ENCODE data around the gene MAN2A2. TPM values are rescaled to one million over a fixed set of nuclear protein-coding genes. Genes with fewer than 3 reads are reported as not detected.

MAN2A2 gene
- total and polyA plus RNA-seq, 2 donors (not counting 3 experiments of a cell fraction or from before 2014, with no cell fraction given), result 60.9 to 77.7 TPM

- no peaks in the 10 kb centered on the region for H3K9me1 ChIP-seq (replicated peaks; ENCODE audit: control insufficient read depth, extremely low read depth, insufficient read depth, low read length)
- no peak overlapping the region for H3K27ac ChIP-seq (ENCODE audit: insufficient read depth, low read depth, low read length)
- no peak for FAIRE-seq
- H3K27me3 ChIP-seq (ENCODE audit: control insufficient read depth in 2 of 2, insufficient read depth in 2 of 2, low read length in 2 of 2), result no peaks in the 10 kb centered on the region
- no peak for DNase-seq (ENCODE audit: low read depth, low spot score)
- CTCF ChIA-PET, result interaction anchor here (1.1 to 6.9 kb wide), 4 partner anchors 24 to 313 kb away, joined by 3 to 155 read pairs (median 49); partner anchors contain the start of gene HDDC3
- H3K4me1 ChIP-seq (ENCODE audit: control insufficient read depth, extremely low read depth, insufficient read depth, low read length), result peaks cover 13% of the 10 kb centered on the region
- dilution Hi-C loops (cut with MboI; ENCODE audit: extremely low pct_ligation_motif_present, low sequenced_read_pairs) (no loop called here), intact Hi-C loops (cut with micrococcal nuclease) (no loop called here)
- BruUV-seq (replicated peaks), result no TSS peak
- H3K4me3 ChIP-seq (replicated peaks in 1 of 3; ENCODE audit: insufficient read depth in 1 of 3, low read depth in 1 of 3, low read length in 3 of 3), result no peak overlapping the region
- POLR2A ChIA-PET, result no interaction called here
- no peak overlapping the region for H3K9ac ChIP-seq (replicated peaks; ENCODE audit: extremely low read depth, insufficient read depth, low read length)
- TF ChIP-seq POLR2AphosphoS5 (IDR thresholded peaks at IDR 0.05; ENCODE audit: insufficient read depth, low read depth, low read length), result no peak
- no peak for TF ChIP-seq FOS (IDR thresholded peaks at IDR 0.05; ENCODE audit: borderline replicate concordance, insufficient read depth, low read length)
- no peak for TF ChIP-seq MAX (IDR thresholded peaks at IDR 0.05; ENCODE audit: insufficient read depth, insufficient read length)
- TF ChIP-seq POLR2A (IDR thresholded peaks at IDR 0.05; ENCODE audit: low read depth, low read length), result no peak
- TF ChIP-seq GATA2 (IDR thresholded peaks at IDR 0.05; ENCODE audit: insufficient read depth, insufficient read length, low read depth, low read length), result no peak
- TF ChIP-seq MYC (IDR thresholded peaks at IDR 0.05; ENCODE audit: low read depth, low read length), result no peak
- TF ChIP-seq JUN (IDR thresholded peaks at IDR 0.05; ENCODE audit: borderline replicate concordance, insufficient read depth, insufficient read length, low read depth), result no peak
- no peak for TF ChIP-seq CTCF (IDR thresholded peaks at IDR 0.05; ENCODE audit: extremely low read depth in 1 of 2, insufficient read depth in 1 of 2, low read depth in 1 of 2, low read length in 2 of 2)
- no peak for TF ChIP-seq EZH2 (IDR thresholded peaks at IDR 0.05; ENCODE audit: borderline replicate concordance, low read depth, low read length, severe bottlenecking)
- no peak overlapping the region for H2AFZ ChIP-seq (ENCODE audit: low read depth, low read length)
- no peaks in the 10 kb centered on the region for H3K9me3 ChIP-seq (replicated peaks; ENCODE audit: control insufficient read depth, insufficient read depth, low read length)
- no peaks in the 10 kb centered on the region for H4K20me1 ChIP-seq (replicated peaks; ENCODE audit: control insufficient read depth, extremely low read depth, insufficient read depth, low read length)
- H3K4me2 ChIP-seq (ENCODE audit: insufficient read depth, low read length), result no peak overlapping the region
- H3K79me2 ChIP-seq (ENCODE audit: control insufficient read depth, insufficient read depth, low read length), result peaks cover 3% of the 10 kb centered on the region
- H3K36me3 ChIP-seq (ENCODE audit: control insufficient read depth in 2 of 2, extremely low read depth in 1 of 2, insufficient read depth in 2 of 2, low read length in 2 of 2), result peaks cover 1 to 3% of the 10 kb centered on the region in 2 experiments
These were observed 56.8 kb downstream of the MAN2A2 start for GRCh38 chr15:90959894-90960293.
